ENCODE measurements around the gene TEX38. TPM values are rescaled to one million over a fixed set of nuclear protein-coding genes. Genes with fewer than 3 reads are reported as not detected.
"Not testable (repeated sequence)": the region's sequence is repeated elsewhere in the genome, so short reads cannot be mapped to it uniquely, and the experiment has no call there.

The TEX38 gene
- total and polyA plus RNA-seq, 12 donors: not detected

- Histone ChIP-seq H3K9me3 (peaks cover 0 to 3% (median 0%) of the 10 kb centered on the region in 11 donors), H3K4me3 (no peak overlapping the region), H3K36me3 (peaks cover 0 to 96% (median 30%) of the 10 kb centered on the region in 9 donors), H3K4me1 (peaks cover 0 to 17% (median 3%) of the 10 kb centered on the region in 9 donors), H3K27ac (no peak overlapping the region), H3K27me3 (no peaks in the 10 kb centered on the region)
- no peak for TF ChIP-seq CTCF (IDR thresholded peaks at IDR 0.05)
- WGBS, 2 donors: 80 to 83% methylated on average over 2 of the region's 2 CpGs
- DNase-seq (no peak), ATAC-seq (no peak)
- intact Hi-C loops (cut with DNase I): no loop called here
Measured at GRCh38 chr1:46659307-46659870, 12.3 kb upstream of the TEX38 start.

- not testable (repeated sequence) for H3K4me3 ChIP-seq, DNase-seq, H3K27me3 ChIP-seq, H3K9me3 ChIP-seq, H3K27ac ChIP-seq, ATAC-seq
- Histone ChIP-seq H3K36me3 (peaks cover 0 to 98% (median 29%) of the 10 kb centered on the region in 9 donors), H3K4me1 (peaks cover 0 to 25% (median 5%) of the 10 kb centered on the region in 9 donors)
- intact Hi-C loops (cut with DNase I): loop anchor here in 2 of 10 donors (10.0 kb wide), 1 partner anchor 45 kb away; the partner anchor contains the start of gene MOB3C (in 2 of the 2)
- WGBS, 2 donors: 96 to 97% methylated on average over 5 of the region's 5 CpGs
Measured at GRCh38 chr1:46660116-46660515, 11.5 kb upstream of the TEX38 start.

DNA sequence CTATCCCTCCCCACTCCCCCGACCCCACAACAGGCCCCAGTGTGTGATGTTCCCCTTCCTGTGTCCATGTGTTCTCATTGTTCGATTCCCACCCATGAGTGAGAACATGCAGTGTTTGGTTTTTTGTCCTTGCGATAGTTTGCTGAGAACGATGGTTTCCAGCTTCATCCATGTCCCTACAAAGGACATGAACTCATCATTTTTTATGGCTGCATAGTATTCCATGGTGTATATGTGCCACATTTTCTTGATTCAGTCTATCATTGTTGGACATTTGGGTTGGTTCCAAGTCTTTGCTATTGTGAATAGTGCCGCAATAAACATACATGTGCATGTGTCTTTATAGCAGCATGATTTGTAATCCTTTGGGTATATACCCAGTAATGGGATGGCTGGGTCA lies 8.7 kb upstream of the TEX38 start:
- DNase-seq, H3K4me3 ChIP-seq, H3K27me3 ChIP-seq, H3K27ac ChIP-seq, H3K9me3 ChIP-seq, ATAC-seq: not testable (repeated sequence)
- 98 to 100% methylated on average over 4 of the region's 5 CpGs for WGBS, 2 donors
- intact Hi-C loops (cut with DNase I): loop anchor here in 2 of 10 donors (10.0 kb wide), 1 partner anchor 48 kb away; the partner anchor contains the start of gene MOB3C (in 2 of the 2)
- H3K4me1 ChIP-seq: peaks cover 4 to 32% (median 19%) of the 10 kb centered on the region in 9 donors
- H3K36me3 ChIP-seq: peaks cover 0 to 81% (median 21%) of the 10 kb centered on the region in 9 donors

DNA sequence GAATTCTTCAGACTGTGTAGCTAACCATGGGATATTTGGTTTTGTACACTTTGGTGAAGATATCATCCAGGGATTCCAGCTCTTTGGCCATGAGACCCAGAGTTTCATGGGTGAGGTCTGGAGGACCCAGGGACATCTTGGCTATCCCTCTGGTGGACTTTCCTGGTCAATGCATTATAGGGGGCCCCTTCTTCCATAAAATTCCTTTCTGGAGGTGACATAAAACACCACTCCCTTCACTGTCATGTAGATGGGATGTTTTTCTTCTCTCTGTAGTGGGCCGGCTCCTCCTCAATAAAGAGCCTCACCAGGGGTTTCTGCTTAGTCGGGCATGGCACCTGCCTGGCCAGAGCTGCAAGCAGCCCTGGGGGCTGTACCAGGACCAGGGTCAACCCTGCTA lies 5.7 kb upstream of the TEX38 start:
- intact Hi-C loops (cut with DNase I): loop anchor here in 5 of 10 donors (2.0 to 10.0 kb wide), 4 partner anchors 25 to 54 kb away; partner anchors contain the start of gene MOB3C (in 3 of the 5)
- Histone ChIP-seq H3K4me3 (no peak overlapping the region), H3K36me3 (peaks cover 0 to 53% (median 21%) of the 10 kb centered on the region in 9 donors), H3K9me3 (no peaks in the 10 kb centered on the region), H3K4me1 (peaks cover 4 to 32% (median 22%) of the 10 kb centered on the region in 9 donors), H3K27ac (no peak overlapping the region), H3K27me3 (no peaks in the 10 kb centered on the region)
- ATAC-seq (no peak), DNase-seq (no peak)
- WGBS, 2 donors: 57 to 83% methylated on average over 2 of the region's 2 CpGs
- TF ChIP-seq CTCF (IDR thresholded peaks at IDR 0.05): no peak

GRCh38 chr1:46667782-46668760 lies 3.6 kb upstream of the TEX38 start, which contains the start of gene ATPAF1:
ATPAF1 (minus strand) TSS chr1:46668364; CDS start chr1:46668322, 42 bp downstream.
- Histone ChIP-seq H3K27me3 (no peaks in the 10 kb centered on the region), H3K9me3 (no peaks in the 10 kb centered on the region), H3K36me3 (peaks cover 0 to 32% (median 18%) of the 10 kb centered on the region in 9 donors), H3K4me3 (peak within 1 kb of the TSS; percentile 74 to 99 (median 93)), H3K27ac (peak within 1 kb of the TSS; percentile 72 to 92 (median 87)), H3K4me1 (peaks cover 4 to 32% (median 22%) of the 10 kb centered on the region in 9 donors)
- WGBS, 2 donors: 1% methylated on average over 64 to 75 of the region's 96 CpGs
- peak; percentile 59 to 76 for DNase-seq
- ATAC-seq: peak; percentile 84 to 95 (median 89)
- no peak for TF ChIP-seq CTCF (IDR thresholded peaks at IDR 0.05)
- intact Hi-C loops (cut with DNase I): loop anchor here in 5 of 10 donors (2.0 to 10.0 kb wide), 4 partner anchors 23 to 56 kb away; partner anchors contain the start of gene MOB3C (in 3 of the 5)

All from heart right ventricle (tissue), 16 donors.